Stomach (tissue), 9 donors: Measurements from ENCODE around the gene GRB10. TPM values are rescaled to one million over a fixed set of nuclear protein-coding genes. Genes with fewer than 3 reads are reported as not detected.
A peak's percentile ranks its signal among the peaks of the same experiment; 100 is the strongest.

Experiments
- DNase-seq, 2 donors: peaks; one replicate each; pipeline versions ENCODE4 v3.0.0 to v3.0.0-alpha.2; 2013 to 2019
- H3K27ac ChIP-seq, 5 donors: fragments of 200-600 bp in 4 of 5; sonication (generic) in 4 of 5; one replicate each; pipeline ENCODE4 v1.5.1; 2013 to 2019; ENCODE audit warnings: mild to moderate bottlenecking in 1 of 5, moderate library complexity in 1 of 5
- H3K27me3 ChIP-seq, 3 donors: fragments of 200-600 bp; sonication (generic); one replicate each; pipeline ENCODE4 v1.5.1; 2017 to 2019; ENCODE audit warnings: mixed run types in 1 of 3
- H3K36me3 ChIP-seq, 4 donors: fragments of 200-600 bp; sonication (generic); 1 replicate in 3 of 4; 2 replicates in 1 of 4; pipeline ENCODE4 v1.5.1; 2016 to 2019
- H3K4me1 ChIP-seq, 4 donors: fragments of 200-600 bp; sonication (generic); one replicate each; pipeline ENCODE4 v1.5.1; 2016 to 2019
- H3K4me3 ChIP-seq, 4 donors: fragments of 200-600 bp; sonication (generic) in 3 of 4; one replicate each; pipeline ENCODE4 v1.5.1; 2016 to 2019; ENCODE audit warnings: mild to moderate bottlenecking in 1 of 4
- H3K9me3 ChIP-seq, 4 donors: fragments of 200-600 bp; sonication (generic); one replicate each; pipeline ENCODE4 v1.5.1; 2016 to 2019
- CTCF ChIP-seq, 7 experiments: fragments of 450-650 bp in 4 of 7; fragments of 200-600 bp in 3 of 7; sonication (generic) in 3 of 7; IDR thresholded peaks; one replicate each; pipeline ENCODE4 v1.5.1; 2016 to 2019; ENCODE audit warnings: antibody characterized with exemption in 7 of 7, control low read depth in 2 of 7, mild to moderate bottlenecking in 1 of 7
- EP300 ChIP-seq: sonication (generic); formaldehyde crosslinking; IDR thresholded peaks from one replicate; pipeline ENCODE4 v1.6.1; 2017; ENCODE audit warnings: antibody characterized with exemption
- POLR2A ChIP-seq, 4 donors: fragments of 450-650 bp; IDR thresholded peaks; one replicate each; pipeline ENCODE4 v1.6.1; 2016; ENCODE audit warnings: antibody characterized with exemption in 4 of 4, control low read depth in 2 of 4, mild to moderate bottlenecking in 1 of 4, moderate library complexity in 1 of 4
- POLR2AphosphoS5 ChIP-seq, 3 donors: sonication (generic); formaldehyde crosslinking; IDR thresholded peaks; one replicate each; pipeline ENCODE4 v1.6.1; 2016; ENCODE audit warnings: antibody characterized with exemption in 3 of 3
- WGBS, 5 donors: extraction: QIAGEN DNeasy Blood & Tissue Kit in 3 of 5; methylation state at CpG; one replicate each; pipeline versions ENCODE4 v1.1.5 to v1.1.7; 2013 to 2018; 5-methylcytosine and 5-hydroxymethylcytosine counted together
- intact Hi-C: fragments of 100-400 bp; cut with DNase I; formaldehyde crosslinking; loops from one replicate; pipeline ENCODE4 v1.15.1; 2023; ENCODE audit warnings: low total_unique reads
- polyA plus RNA-seq, 3 donors: library from polyadenylated mRNA; stranded (reverse); fragments of 200-250 nt; gene quantifications; one replicate each; pipeline ENCODE4 v1.2.3, GENCODE V29; 2013
- total RNA-seq, 5 donors: library from RNA; depleted of rRNA; stranded (reverse); fragments of >200 nt; gene quantifications; one replicate each; pipeline versions ENCODE4 v1.1.0 to v1.2.3, GENCODE V29; 2014 to 2016
- donor health status: healthy with polysubstance abuse.
- donor health status: Bipolar disorder and iron deficiency.
- donor health status: healthy.

GRB10 gene
- total and polyA plus RNA-seq, 8 donors = 10.2 to 84.9 (median 49.6) TPM

GRCh38 chr7:50667789-50668226 is 114.9 kb downstream of the GRB10 start:
- Histone ChIP-seq H3K27me3 (no peaks in the 10 kb centered on the region), H3K4me3 (no peak overlapping the region), H3K36me3 (peaks cover 0 to 39% (median 25%) of the 10 kb centered on the region in 4 donors), H3K4me1 (peaks cover 11 to 56% (median 41%) of the 10 kb centered on the region in 4 donors), H3K27ac (peak overlapping the region; percentile 42 to 76 (median 69)), H3K9me3 (no peaks in the 10 kb centered on the region)
- TF ChIP-seq POLR2AphosphoS5 (IDR thresholded peaks at IDR 0.05) = peak in 1 of 3 donors; percentile 43
- no peak for TF ChIP-seq EP300
- 24 to 55% (median 38%) methylated on average over 5 of the region's 5 CpGs for WGBS, 5 donors
- intact Hi-C loops = no loop called here
- no peak for DNase-seq

GRCh38 chr7:50667338-50667737 is 115.4 kb downstream of the GRB10 start:
- Histone ChIP-seq H3K36me3 (peaks cover 0 to 37% (median 21%) of the 10 kb centered on the region in 4 donors), H3K27me3 (no peaks in the 10 kb centered on the region), H3K4me1 (peaks cover 11 to 60% (median 41%) of the 10 kb centered on the region in 4 donors), H3K4me3 (no peak overlapping the region), H3K27ac (peak overlapping the region; percentile 42 to 76 (median 69)), H3K9me3 (no peaks in the 10 kb centered on the region)
- TF ChIP-seq CTCF (IDR thresholded peaks at IDR 0.05) (no peak), POLR2AphosphoS5 (IDR thresholded peaks at IDR 0.05) (peak in 1 of 3 donors; percentile 29), EP300 (no peak), POLR2A (IDR thresholded peaks at IDR 0.05) (no peak)
- intact Hi-C loops = no loop called here
- 22 to 33% (median 30%) methylated on average over 4 of the region's 4 CpGs for WGBS, 5 donors
- DNase-seq = peak; percentile 66 to 83

GRCh38 chr7:50666124-50666496 is 116.6 kb downstream of the GRB10 start:
- H3K27ac ChIP-seq = peak overlapping the region in 2 of 5 donors; percentile 76
- intact Hi-C loops = no loop called here
- DNase-seq = no peak
- no peaks in the 10 kb centered on the region for H3K27me3 ChIP-seq
- peaks cover 19 to 73% (median 50%) of the 10 kb centered on the region in 4 donors for H3K4me1 ChIP-seq
- TF ChIP-seq CTCF (IDR thresholded peaks at IDR 0.05) = no peak
- no peak for TF ChIP-seq EP300
- no peak for TF ChIP-seq POLR2AphosphoS5 (IDR thresholded peaks at IDR 0.05)
- TF ChIP-seq POLR2A (IDR thresholded peaks at IDR 0.05) = no peak
- H3K4me3 ChIP-seq = no peak overlapping the region
- WGBS, 5 donors = 95 to 99% (median 96%) methylated on average over 10 to 11 of the region's 11 CpGs
- peaks cover 0 to 41% (median 22%) of the 10 kb centered on the region in 4 donors for H3K36me3 ChIP-seq
- H3K9me3 ChIP-seq = no peaks in the 10 kb centered on the region

GRCh38 chr7:50665403-50666123 is 117.1 kb downstream of the GRB10 start:
- H3K9me3 ChIP-seq = no peaks in the 10 kb centered on the region
- WGBS, 5 donors = 78 to 91% (median 88%) methylated on average over 14 to 17 of the region's 17 CpGs
- H3K36me3 ChIP-seq = peaks cover 0 to 47% (median 24%) of the 10 kb centered on the region in 4 donors
- TF ChIP-seq EP300 (no peak), POLR2AphosphoS5 (IDR thresholded peaks at IDR 0.05) (no peak), CTCF (IDR thresholded peaks at IDR 0.05) (no peak), POLR2A (IDR thresholded peaks at IDR 0.05) (no peak)
- no peak overlapping the region for H3K4me3 ChIP-seq
- no peak for DNase-seq
- H3K27ac ChIP-seq = peak overlapping the region in 2 of 5 donors; percentile 76
- peaks cover 19 to 78% (median 56%) of the 10 kb centered on the region in 4 donors for H3K4me1 ChIP-seq
- intact Hi-C loops = no loop called here
- no peaks in the 10 kb centered on the region for H3K27me3 ChIP-seq

DNA sequence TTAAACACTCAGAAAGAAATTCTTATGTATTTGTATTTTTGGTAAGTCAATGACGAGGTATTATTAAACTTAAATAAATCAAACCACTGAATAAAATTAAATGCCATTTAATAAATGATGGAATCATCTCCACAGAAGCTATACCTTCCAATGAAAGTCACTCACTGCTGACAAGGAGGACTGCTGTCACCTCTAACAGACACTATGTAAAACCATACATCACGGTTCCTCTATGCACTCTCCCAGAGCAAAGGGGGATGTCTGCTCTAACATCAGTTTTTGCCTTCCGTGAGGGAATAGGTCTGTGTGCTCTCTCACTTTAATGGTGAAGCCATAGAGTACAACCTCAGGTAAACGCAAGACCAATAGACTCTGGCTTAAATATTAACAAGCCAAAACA is 117.8 kb downstream of the GRB10 start:
- no peaks in the 10 kb centered on the region for H3K27me3 ChIP-seq
- 67 to 71% (median 68%) methylated on average over 4 of the region's 4 CpGs for WGBS, 5 donors
- peaks cover 0 to 51% (median 28%) of the 10 kb centered on the region in 4 donors for H3K36me3 ChIP-seq
- no peaks in the 10 kb centered on the region for H3K9me3 ChIP-seq
- no peak overlapping the region for H3K4me3 ChIP-seq
- intact Hi-C loops = no loop called here
- TF ChIP-seq POLR2AphosphoS5 (IDR thresholded peaks at IDR 0.05) = no peak
- TF ChIP-seq POLR2A (IDR thresholded peaks at IDR 0.05) = no peak
- no peak for TF ChIP-seq EP300
- no peak for TF ChIP-seq CTCF (IDR thresholded peaks at IDR 0.05)
- peaks cover 19 to 82% (median 59%) of the 10 kb centered on the region in 4 donors for H3K4me1 ChIP-seq
- H3K27ac ChIP-seq = no peak overlapping the region
- no peak for DNase-seq
